ENCODE results near the gene ODAD2.

ODAD2 gene

DNA sequence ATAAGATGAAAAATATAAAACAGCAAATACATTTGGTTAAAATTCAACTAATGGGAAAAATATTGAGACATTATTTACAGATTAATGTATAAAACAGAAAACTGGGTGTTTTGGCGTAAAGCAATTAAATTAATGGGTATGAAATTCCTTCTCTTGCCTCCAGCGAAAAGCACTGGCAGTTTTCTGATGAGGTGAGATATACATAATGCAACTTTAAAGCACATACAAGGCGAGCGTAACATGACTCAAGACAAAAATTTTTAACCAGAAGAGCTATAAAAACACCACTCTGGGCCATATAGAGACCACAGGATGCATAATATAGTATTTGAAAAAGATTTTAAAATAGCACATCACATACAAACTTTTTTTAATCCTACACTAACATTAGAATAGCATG is 120.6 kb downstream of the ODAD2 start:
- no peaks in the 10 kb centered on the region for H3K27me3 ChIP-seq (ENCODE audit: insufficient read depth, low read length)
- no peaks in the 10 kb centered on the region for H3K9me3 ChIP-seq (ENCODE audit: low read length)
- no peaks in the 10 kb centered on the region for H3K36me3 ChIP-seq (ENCODE audit: insufficient read depth, low read length)
- H3K4me1 ChIP-seq (ENCODE audit: insufficient read depth, low read length): no peaks in the 10 kb centered on the region
- H3K4me3 ChIP-seq (ENCODE audit: low read length): no peak overlapping the region
- H2AFZ ChIP-seq (ENCODE audit: low read depth, low read length): no peak overlapping the region

DNA sequence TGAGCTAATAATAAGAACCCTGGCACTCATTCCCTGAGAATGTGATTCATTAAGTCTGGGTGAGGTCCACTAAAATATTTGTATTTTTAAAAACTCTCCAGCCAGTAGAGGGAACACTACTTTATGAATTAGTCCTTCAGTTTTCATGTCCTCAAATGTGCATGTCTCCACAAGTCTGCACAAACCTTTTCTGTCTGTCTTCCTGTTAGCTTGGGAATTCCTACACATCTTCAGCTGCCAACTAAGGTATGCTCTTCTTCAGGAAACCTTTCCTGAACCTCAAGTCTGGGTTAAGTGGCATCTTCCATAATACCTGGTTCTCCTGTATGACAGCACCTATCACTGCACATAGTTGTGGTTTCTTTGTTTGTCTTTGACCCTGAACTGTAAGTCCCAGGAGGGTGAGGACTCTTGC is 133.7 kb downstream of the ODAD2 start:
- H2AFZ ChIP-seq (ENCODE audit: low read depth, low read length): no peak overlapping the region
- H3K27me3 ChIP-seq (ENCODE audit: insufficient read depth, low read length): no peaks in the 10 kb centered on the region
- no peaks in the 10 kb centered on the region for H3K9me3 ChIP-seq (ENCODE audit: low read length)
- H3K36me3 ChIP-seq (ENCODE audit: insufficient read depth, low read length): no peaks in the 10 kb centered on the region
- H3K4me3 ChIP-seq (ENCODE audit: low read length): no peak overlapping the region
- no peaks in the 10 kb centered on the region for H3K4me1 ChIP-seq (ENCODE audit: insufficient read depth, low read length)

DNA sequence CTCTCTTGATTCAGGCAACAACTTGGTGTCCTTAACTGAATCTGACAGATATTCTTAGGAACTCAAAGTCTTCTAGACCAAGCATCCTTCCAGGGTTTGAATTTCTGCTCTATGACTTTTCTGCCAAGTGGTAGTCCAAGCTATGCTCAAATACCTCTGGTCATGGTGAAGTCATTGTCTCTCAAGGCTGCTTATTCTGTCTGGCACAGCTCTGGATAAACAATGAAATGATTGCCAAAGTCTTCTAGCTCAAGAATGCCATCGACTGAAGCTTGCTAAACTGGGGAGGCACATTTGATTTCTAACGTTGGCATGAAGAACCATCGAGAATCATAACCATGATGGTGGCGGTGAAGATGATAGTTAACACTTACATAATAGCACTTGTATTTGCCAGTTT is 137.1 kb downstream of the ODAD2 start:
- Histone ChIP-seq H3K4me1 (ENCODE audit: insufficient read depth, low read length) (peaks cover 6% of the 10 kb centered on the region), H3K4me3 (ENCODE audit: low read length) (no peak overlapping the region), H3K36me3 (ENCODE audit: insufficient read depth, low read length) (no peaks in the 10 kb centered on the region), H3K27me3 (ENCODE audit: insufficient read depth, low read length) (no peaks in the 10 kb centered on the region), H2AFZ (ENCODE audit: low read depth, low read length) (no peak overlapping the region), H3K9me3 (ENCODE audit: low read length) (no peaks in the 10 kb centered on the region)

DNA sequence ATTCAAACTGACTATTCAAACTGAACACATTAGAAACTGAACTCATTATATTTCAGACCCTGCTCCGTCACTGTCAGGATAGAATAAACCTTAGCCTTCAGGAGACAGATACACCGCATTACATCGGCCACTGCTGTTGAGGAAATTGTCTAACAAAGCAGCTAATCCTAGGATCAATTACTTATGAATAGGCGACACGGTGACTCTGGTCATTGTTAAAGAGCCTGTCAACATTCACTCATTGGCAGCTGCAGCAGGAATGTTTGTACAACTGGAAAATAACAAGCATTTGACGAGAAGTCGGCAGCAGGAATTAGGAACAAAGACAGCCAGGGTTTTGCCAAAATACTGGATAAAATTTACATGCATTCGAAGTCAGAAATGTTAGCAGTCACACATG is 141.3 kb downstream of the ODAD2 start:
- H3K9me3 ChIP-seq (ENCODE audit: low read length): no peaks in the 10 kb centered on the region
- H2AFZ ChIP-seq (ENCODE audit: low read depth, low read length): no peak overlapping the region
- peaks cover 6% of the 10 kb centered on the region for H3K4me1 ChIP-seq (ENCODE audit: insufficient read depth, low read length)
- no peaks in the 10 kb centered on the region for H3K36me3 ChIP-seq (ENCODE audit: insufficient read depth, low read length)
- H3K4me3 ChIP-seq (ENCODE audit: low read length): no peak overlapping the region
- no peaks in the 10 kb centered on the region for H3K27me3 ChIP-seq (ENCODE audit: insufficient read depth, low read length)

DNA sequence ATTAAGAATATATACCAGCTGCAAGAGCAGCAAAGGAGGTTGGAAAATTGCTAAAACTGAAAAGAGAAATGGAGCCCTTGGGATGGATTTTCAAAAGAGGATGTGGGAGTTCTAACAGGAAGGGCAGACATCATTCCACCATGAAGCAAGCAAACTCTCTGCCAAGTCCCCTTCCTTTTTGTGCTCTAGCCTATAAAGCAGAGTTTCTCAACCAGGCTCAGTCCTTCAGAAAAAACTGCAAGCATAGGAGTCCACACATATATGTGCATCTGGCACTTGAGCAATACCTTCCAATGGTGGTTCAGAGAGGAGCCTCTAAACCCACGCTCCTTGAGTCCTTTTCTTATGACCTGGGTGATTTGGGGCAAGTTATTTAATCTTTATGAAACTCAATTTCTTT is 154.7 kb downstream of the ODAD2 start:
- H3K9me3 ChIP-seq (ENCODE audit: low read length): no peaks in the 10 kb centered on the region
- H3K36me3 ChIP-seq (ENCODE audit: insufficient read depth, low read length): no peaks in the 10 kb centered on the region
- H3K4me3 ChIP-seq (ENCODE audit: low read length): no peak overlapping the region
- no peak overlapping the region for H2AFZ ChIP-seq (ENCODE audit: low read depth, low read length)
- H3K4me1 ChIP-seq (ENCODE audit: insufficient read depth, low read length): no peaks in the 10 kb centered on the region
- no peaks in the 10 kb centered on the region for H3K27me3 ChIP-seq (ENCODE audit: insufficient read depth, low read length)

DNA sequence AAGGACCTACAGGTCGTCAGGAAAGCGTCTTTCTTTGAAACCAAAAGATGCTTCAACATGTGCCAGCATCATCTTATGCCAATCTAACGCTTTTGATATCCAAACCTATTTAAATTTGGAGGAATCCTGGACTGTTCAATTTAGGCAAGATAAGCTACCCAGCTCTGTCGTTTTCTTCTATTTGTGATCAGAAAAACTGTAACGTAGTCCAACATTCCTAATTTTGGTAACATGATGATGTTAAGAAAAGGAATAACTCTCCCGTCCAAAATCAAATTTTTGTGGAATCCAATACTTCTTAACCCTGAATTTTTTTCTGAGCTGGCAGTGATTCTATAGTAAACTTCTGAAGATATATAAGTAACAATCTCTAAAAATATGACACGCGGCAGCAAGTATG is 160.0 kb downstream of the ODAD2 start:
- no peaks in the 10 kb centered on the region for H3K4me1 ChIP-seq (ENCODE audit: insufficient read depth, low read length)
- no peaks in the 10 kb centered on the region for H3K27me3 ChIP-seq (ENCODE audit: insufficient read depth, low read length)
- no peaks in the 10 kb centered on the region for H3K36me3 ChIP-seq (ENCODE audit: insufficient read depth, low read length)
- H3K9me3 ChIP-seq (ENCODE audit: low read length): no peaks in the 10 kb centered on the region
- no peak overlapping the region for H2AFZ ChIP-seq (ENCODE audit: low read depth, low read length)
- no peak overlapping the region for H3K4me3 ChIP-seq (ENCODE audit: low read length)

DNA sequence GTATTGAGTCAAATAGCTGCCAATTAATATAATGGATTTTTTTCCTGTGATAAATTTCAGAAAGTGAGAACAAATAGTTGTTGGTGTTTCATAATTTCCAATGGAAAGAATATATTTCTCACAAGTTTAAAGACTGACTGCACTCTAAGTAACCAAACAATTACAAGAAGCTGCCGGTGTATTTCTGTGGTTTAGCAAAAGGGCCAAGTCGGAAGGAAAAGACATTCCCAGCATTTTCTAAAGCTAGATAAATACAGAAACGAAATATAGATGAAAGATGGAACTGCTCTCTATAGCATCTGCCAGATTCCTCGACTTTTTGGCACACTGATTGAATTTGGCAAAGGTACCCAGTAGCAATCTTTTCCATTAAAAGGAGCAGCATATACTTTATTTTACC is 160.5 kb downstream of the ODAD2 start:
- Histone ChIP-seq H3K4me3 (ENCODE audit: low read length) (no peak overlapping the region), H3K36me3 (ENCODE audit: insufficient read depth, low read length) (no peaks in the 10 kb centered on the region), H3K9me3 (ENCODE audit: low read length) (no peaks in the 10 kb centered on the region), H3K4me1 (ENCODE audit: insufficient read depth, low read length) (no peaks in the 10 kb centered on the region), H2AFZ (ENCODE audit: low read depth, low read length) (no peak overlapping the region), H3K27me3 (ENCODE audit: insufficient read depth, low read length) (no peaks in the 10 kb centered on the region)

DNA sequence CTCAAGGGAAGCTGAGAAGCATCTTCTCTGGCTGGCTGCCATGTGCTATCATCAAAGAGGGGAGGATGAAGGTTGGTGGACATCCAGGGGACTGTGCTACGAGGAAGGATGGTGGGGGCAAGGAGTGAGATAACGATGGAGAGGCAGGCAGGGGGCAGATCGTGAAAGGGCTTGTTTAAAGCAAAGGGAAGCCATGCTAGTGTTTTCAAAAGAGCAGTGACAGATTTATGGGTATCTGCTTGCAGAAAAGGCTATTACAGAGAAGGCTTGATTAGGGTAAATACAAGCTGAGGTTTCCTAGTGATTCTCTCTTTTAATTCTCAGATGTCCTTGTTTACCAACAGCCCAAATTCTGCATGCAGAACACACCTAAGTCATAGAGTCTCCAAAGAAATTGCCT is 164.4 kb downstream of the ODAD2 start:
- H3K36me3 ChIP-seq (ENCODE audit: insufficient read depth, low read length): no peaks in the 10 kb centered on the region
- no peak overlapping the region for H2AFZ ChIP-seq (ENCODE audit: low read depth, low read length)
- H3K27me3 ChIP-seq (ENCODE audit: insufficient read depth, low read length): no peaks in the 10 kb centered on the region
- no peaks in the 10 kb centered on the region for H3K9me3 ChIP-seq (ENCODE audit: low read length)
- no peaks in the 10 kb centered on the region for H3K4me1 ChIP-seq (ENCODE audit: insufficient read depth, low read length)
- no peak overlapping the region for H3K4me3 ChIP-seq (ENCODE audit: low read length)

DNA sequence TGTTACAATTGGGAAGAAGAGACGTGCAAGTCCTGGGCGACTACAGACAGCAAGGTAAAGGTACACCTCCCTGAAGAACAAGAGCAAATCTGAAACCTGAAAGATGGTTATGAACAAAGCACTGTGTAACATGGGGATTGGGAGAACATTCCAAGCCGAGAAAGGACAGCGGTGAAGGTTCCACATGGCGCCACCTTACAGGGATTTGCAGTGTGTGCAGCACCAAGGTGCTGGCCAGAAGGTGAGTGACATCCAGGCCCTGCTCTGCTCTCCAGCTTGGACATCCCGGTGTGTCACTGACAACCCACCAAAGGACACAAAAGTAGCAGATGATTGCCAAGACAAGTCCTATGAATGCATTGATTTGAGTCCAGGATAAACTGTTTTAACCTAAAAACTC is 165.1 kb downstream of the ODAD2 start:
- no peaks in the 10 kb centered on the region for H3K36me3 ChIP-seq (ENCODE audit: insufficient read depth, low read length)
- H3K4me3 ChIP-seq (ENCODE audit: low read length): no peak overlapping the region
- H2AFZ ChIP-seq (ENCODE audit: low read depth, low read length): no peak overlapping the region
- no peaks in the 10 kb centered on the region for H3K4me1 ChIP-seq (ENCODE audit: insufficient read depth, low read length)
- H3K9me3 ChIP-seq (ENCODE audit: low read length): no peaks in the 10 kb centered on the region
- no peaks in the 10 kb centered on the region for H3K27me3 ChIP-seq (ENCODE audit: insufficient read depth, low read length)

DNA sequence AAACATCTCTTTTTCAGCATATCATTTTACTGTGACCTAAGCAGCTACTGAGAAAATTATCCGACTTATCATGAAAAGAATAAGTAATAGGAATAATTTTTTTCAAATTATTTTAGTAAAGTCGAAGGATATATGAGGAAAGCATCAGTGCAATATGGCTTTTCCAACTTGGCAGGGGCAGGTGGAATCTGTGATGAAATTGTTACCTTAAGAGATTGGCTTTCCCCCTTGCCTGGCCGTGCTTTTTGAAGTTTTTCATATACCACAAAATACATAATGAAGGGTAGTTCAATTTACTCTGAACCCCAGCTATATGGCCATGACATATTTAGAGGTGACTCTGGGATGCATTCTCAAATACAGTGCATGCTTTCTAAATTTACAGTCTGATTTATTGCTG is 166.1 kb downstream of the ODAD2 start:
- Histone ChIP-seq H3K9me3 (ENCODE audit: low read length) (no peaks in the 10 kb centered on the region), H3K4me3 (ENCODE audit: low read length) (no peak overlapping the region), H3K27me3 (ENCODE audit: insufficient read depth, low read length) (no peaks in the 10 kb centered on the region), H2AFZ (ENCODE audit: low read depth, low read length) (no peak overlapping the region), H3K4me1 (ENCODE audit: insufficient read depth, low read length) (no peaks in the 10 kb centered on the region), H3K36me3 (ENCODE audit: insufficient read depth, low read length) (no peaks in the 10 kb centered on the region)

DNA sequence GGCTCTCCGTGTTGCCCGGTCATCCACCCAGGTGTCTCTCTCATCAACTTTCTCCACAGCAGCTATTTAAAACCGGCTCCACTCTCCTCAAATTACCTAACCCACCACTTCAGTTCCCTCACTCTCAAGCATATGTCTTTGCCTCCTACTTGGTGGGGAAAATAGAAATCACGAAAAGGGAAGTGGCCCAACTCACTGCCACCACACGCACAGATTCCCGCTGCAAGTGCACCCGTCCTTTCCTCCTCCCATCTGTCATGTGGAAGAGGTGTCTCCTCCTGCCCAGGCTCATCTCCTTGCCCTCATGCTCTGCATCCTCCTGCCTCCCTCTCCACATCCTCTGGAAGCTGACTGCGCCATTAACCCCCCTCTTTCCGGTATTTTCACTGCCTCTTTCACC is 172.5 kb downstream of the ODAD2 start:
- Histone ChIP-seq H3K4me1 (ENCODE audit: insufficient read depth, low read length) (no peaks in the 10 kb centered on the region), H3K4me3 (ENCODE audit: low read length) (no peak overlapping the region), H3K27me3 (ENCODE audit: insufficient read depth, low read length) (no peaks in the 10 kb centered on the region), H3K9me3 (ENCODE audit: low read length) (peaks cover 2% of the 10 kb centered on the region), H2AFZ (ENCODE audit: low read depth, low read length) (no peak overlapping the region), H3K36me3 (ENCODE audit: insufficient read depth, low read length) (no peaks in the 10 kb centered on the region)

DNA sequence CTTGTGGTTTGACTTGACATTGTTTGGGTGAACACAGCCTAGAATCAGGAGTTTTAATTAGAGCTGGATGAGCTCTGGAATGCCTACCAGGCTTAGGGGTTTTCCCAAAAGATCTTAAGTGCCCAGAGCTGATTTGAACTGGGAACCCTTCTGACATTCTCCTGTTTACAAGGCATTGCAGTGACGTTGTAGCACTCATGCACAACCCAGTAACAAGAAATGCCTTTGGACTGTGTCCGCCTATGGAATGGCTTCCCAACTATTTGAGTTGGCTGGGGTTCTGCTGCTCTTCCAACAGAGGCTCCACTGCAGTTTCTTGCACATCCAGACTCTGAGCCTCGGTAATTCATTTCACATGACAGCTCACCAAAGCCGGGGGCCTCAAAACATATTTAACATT is 176.6 kb downstream of the ODAD2 start:
- Histone ChIP-seq H3K27me3 (ENCODE audit: insufficient read depth, low read length) (no peaks in the 10 kb centered on the region), H2AFZ (ENCODE audit: low read depth, low read length) (no peak overlapping the region)

DNA sequence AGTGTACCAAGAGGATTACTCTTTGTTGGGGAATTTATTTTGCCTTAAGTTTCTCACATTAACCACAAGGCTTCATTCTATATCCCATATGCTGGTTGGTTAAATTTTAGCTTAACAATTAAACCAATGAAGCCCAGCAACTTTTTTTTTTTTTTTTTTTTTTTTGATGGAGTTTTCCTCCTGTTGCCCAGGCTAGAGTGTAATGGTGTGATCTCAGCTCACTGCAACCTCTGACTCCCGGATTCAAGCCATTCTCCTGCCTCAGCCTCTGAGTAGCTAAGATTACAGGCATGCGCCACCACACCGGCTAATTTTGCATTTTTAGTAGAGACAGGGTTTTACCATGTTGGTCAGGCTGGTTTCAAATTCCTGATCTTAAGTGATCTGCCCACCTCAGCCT is 178.2 kb downstream of the ODAD2 start:
- Histone ChIP-seq H2AFZ (ENCODE audit: low read depth, low read length) (no peak overlapping the region), H3K27me3 (ENCODE audit: insufficient read depth, low read length) (no peaks in the 10 kb centered on the region), H3K4me3 (ENCODE audit: low read length) (no peak overlapping the region), H3K4me1 (ENCODE audit: insufficient read depth, low read length) (no peaks in the 10 kb centered on the region), H3K9me3 (ENCODE audit: low read length) (peaks cover 2% of the 10 kb centered on the region), H3K36me3 (ENCODE audit: insufficient read depth, low read length) (no peaks in the 10 kb centered on the region)

More for the DNA sequence above, 176.6 kb downstream of the ODAD2 start:
- H3K4me3 ChIP-seq (ENCODE audit: low read length): no peak overlapping the region
- no peaks in the 10 kb centered on the region for H3K36me3 ChIP-seq (ENCODE audit: insufficient read depth, low read length)
- H3K9me3 ChIP-seq (ENCODE audit: low read length): peaks cover 2% of the 10 kb centered on the region
- H3K4me1 ChIP-seq (ENCODE audit: insufficient read depth, low read length): no peaks in the 10 kb centered on the region

DNA sequence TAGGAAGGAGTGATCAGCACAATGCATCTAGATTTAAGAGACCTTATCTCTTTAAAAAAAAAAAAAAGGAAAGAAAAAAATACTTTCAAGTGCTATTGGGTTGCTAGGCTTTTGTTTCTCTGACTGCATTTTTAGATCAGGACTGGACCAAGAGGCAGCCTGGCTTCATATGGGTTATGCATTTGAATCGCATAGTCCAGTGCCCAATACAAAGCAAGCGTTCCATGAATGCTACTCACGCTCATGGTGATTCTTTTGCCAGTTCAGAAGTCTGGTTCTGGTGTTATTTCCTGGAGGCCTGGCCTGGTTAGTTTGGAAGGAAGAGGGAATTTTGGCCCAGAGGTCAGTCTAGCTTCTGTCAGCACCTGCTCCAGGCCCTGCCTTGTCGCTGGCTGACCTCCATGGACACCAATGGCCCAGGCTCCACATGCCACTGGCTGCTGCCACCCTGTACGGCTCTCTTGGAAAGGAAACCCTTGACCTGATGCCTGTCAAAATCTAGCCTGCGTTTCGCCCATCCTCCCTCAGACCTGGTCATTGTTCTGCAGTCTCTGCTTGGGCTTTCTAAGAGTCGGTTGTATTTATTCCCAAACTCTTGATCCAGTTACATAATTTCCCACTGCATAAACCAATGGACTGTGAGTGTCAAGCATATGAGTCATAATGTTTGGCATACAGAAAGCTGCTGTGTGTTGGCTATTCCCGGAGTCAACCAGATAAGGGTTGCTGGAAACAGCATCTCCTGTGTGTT is 178.9 kb downstream of the ODAD2 start:
- Histone ChIP-seq H3K4me3 (ENCODE audit: low read length) (no peak overlapping the region), H3K36me3 (ENCODE audit: insufficient read depth, low read length) (no peaks in the 10 kb centered on the region), H3K9me3 (ENCODE audit: low read length) (peaks cover 2% of the 10 kb centered on the region), H3K4me1 (ENCODE audit: insufficient read depth, low read length) (no peaks in the 10 kb centered on the region), H2AFZ (ENCODE audit: low read depth, low read length) (no peak overlapping the region), H3K27me3 (ENCODE audit: insufficient read depth, low read length) (no peaks in the 10 kb centered on the region)
